HCT116 (cell line): ENCODE measurements around the gene RASGRP2. TPM values are rescaled to one million over a fixed set of nuclear protein-coding genes. Genes with fewer than 3 reads are reported as not detected.

Experiments used
- ATAC-seq: fragments of 200-7000 bp; cut with Tn5 transposase; 2 replicates; pipeline ENCODE4 v1.9.1; 2020; ENCODE audit warnings: mild to moderate bottlenecking, moderate library complexity
- BruUV-seq: library from RNA; stranded (reverse); fragments of 400-500 nt; replicated peaks from 2 replicates; lab custom pipeline; 2021; lab: Mats Ljungman, UMichigan
- CTCF ChIA-PET: fragments of 300-600 bp; sonication (Branson Sonifier 250); formaldehyde crosslinking; loops from one replicate; lab custom pipeline; 2021; ENCODE audit warnings: antibody characterized with exemption; lab: Charles Lee
- POLR2A ChIA-PET: fragments of 300-600, 350-600 bp; sonication (Branson Sonifier 250); formaldehyde crosslinking; loops from one replicate; lab custom pipeline; 2021; ENCODE audit warnings: antibody characterized with exemption; lab: Charles Lee
- RAD21 ChIA-PET, 2 experiments: fragments of 300-600 bp; sonication (Branson Sonifier 250); formaldehyde crosslinking; loops; one replicate each; lab custom pipeline; 2023; ENCODE audit warnings: low total read pairs in 2 of 2; ENCODE audit not compliant: uncharacterized antibody in 2 of 2, unreplicated experiment in 2 of 2, low non-redundant PET in 1 of 2; lab: Charles Lee
- DNase-seq: peaks from one replicate; pipeline ENCODE4 v3.0.0-alpha.2; 2010; ENCODE audit warnings: low read depth, low spot score
- H2AFZ ChIP-seq: fragments of 200-600 bp; shearing (Covaris generic), sonication (generic); 2 replicates; pipeline ENCODE4 v1.6.1; 2017; ENCODE audit warnings: low read depth, mixed run types, mixed read lengths, antibody characterized with exemption, low read length; ENCODE audit not compliant: poor library complexity, severe bottlenecking
- H3K27ac ChIP-seq: 2 replicates; pipeline ENCODE4 v1.5.1; 2012; ENCODE audit warnings: low read depth, low read length
- H3K27me3 ChIP-seq: fragments of 200-600 bp; sonication (generic); 2 replicates; pipeline ENCODE4 v1.6.1; 2016; ENCODE audit warnings: mixed run types, low read length, mixed read lengths; ENCODE audit not compliant: insufficient read depth
- H3K36me3 ChIP-seq, 2 experiments: fragments of 200-500 bp in 1 of 2; fragments of 200-600 bp in 1 of 2; sonication (Bioruptor generic) in 1 of 2; sonication (generic) in 1 of 2; 2 replicates each; pipeline versions ENCODE4 v1.5.1 to v1.6.1; 2014 to 2016; ENCODE audit warnings: low read length in 2 of 2, inconsistent platforms in 1 of 2, mixed read lengths in 1 of 2, mixed run types in 1 of 2; ENCODE audit not compliant: insufficient read depth in 2 of 2, control insufficient read depth in 1 of 2
- H3K4me1 ChIP-seq, 2 experiments: fragments of 200-600 bp in 1 of 2; sonication (generic) in 1 of 2; 2 replicates each; pipeline versions ENCODE4 v1.5.1 to v1.6.1; 2012 to 2017; ENCODE audit warnings: low read length in 2 of 2, inconsistent platforms in 1 of 2, mild to moderate bottlenecking in 1 of 2, mixed read lengths in 1 of 2, mixed run types in 1 of 2, moderate library complexity in 1 of 2; ENCODE audit not compliant: insufficient read depth in 2 of 2, control insufficient read depth in 1 of 2
- H3K4me2 ChIP-seq: fragments of 200-600 bp; sonication (generic); 2 replicates; pipeline ENCODE4 v1.6.1; 2017; ENCODE audit warnings: mixed run types, low read length, mixed read lengths
- H3K4me3 ChIP-seq, 2 experiments: fragments of 200-600 bp in 1 of 2; sonication (generic) in 1 of 2; replicated peaks in 1 of 2; 2 replicates each; pipeline ENCODE4 v1.5.1; 2011 to 2016; ENCODE audit warnings: low read length in 2 of 2, control low read depth in 1 of 2, low read depth in 1 of 2, mild to moderate bottlenecking in 1 of 2, mixed read lengths in 1 of 2, mixed run types in 1 of 2
- H3K79me2 ChIP-seq: fragments of 200-600 bp; sonication (generic); 2 replicates; pipeline ENCODE4 v1.6.1; 2017; ENCODE audit warnings: mild to moderate bottlenecking, mixed run types, low read length, moderate library complexity, mixed read lengths; ENCODE audit not compliant: insufficient read depth
- H3K9ac ChIP-seq: fragments of 200-600 bp; sonication (generic); 2 replicates; pipeline ENCODE4 v1.6.1; 2016; ENCODE audit warnings: low read length, mixed read lengths
- H3K9me2 ChIP-seq: fragments of 200-600 bp; sonication (generic), shearing (Covaris generic); 2 replicates; pipeline ENCODE4 v1.6.1; 2017; ENCODE audit warnings: mixed run types, mild to moderate bottlenecking, moderate library complexity; ENCODE audit not compliant: insufficient read depth
- H3K9me3 ChIP-seq, 2 experiments: fragments of 200-500 bp in 1 of 2; fragments of 200-600 bp in 1 of 2; sonication (Bioruptor generic) in 1 of 2; sonication (generic) in 1 of 2; 2 replicates each; pipeline ENCODE4 v1.6.1; 2014 to 2017; ENCODE audit warnings: low read length in 2 of 2, mixed read lengths in 2 of 2, inconsistent platforms in 1 of 2, low read depth in 1 of 2, mild to moderate bottlenecking in 1 of 2, mixed run types in 1 of 2, moderate library complexity in 1 of 2; ENCODE audit not compliant: control insufficient read depth in 1 of 2, insufficient read depth in 1 of 2
- H4K20me1 ChIP-seq: fragments of 200-600 bp; sonication (generic), shearing (Covaris generic); 2 replicates; pipeline ENCODE4 v1.6.1; 2017; ENCODE audit warnings: mixed run types, mild to moderate bottlenecking, moderate library complexity; ENCODE audit not compliant: insufficient read depth
- ATF3 ChIP-seq: IDR thresholded peaks from 2 replicates; pipeline ENCODE4 v1.6.1; 2012
- CBX3 ChIP-seq: IDR thresholded peaks from 2 replicates; pipeline ENCODE4 v1.6.1; 2012; ENCODE audit warnings: low read depth
- CEBPB ChIP-seq: IDR thresholded peaks from 2 replicates; pipeline ENCODE4 v1.6.1; 2012; ENCODE audit warnings: low read depth
- CTCF ChIP-seq, 3 experiments: fragments of 200-600 bp in 1 of 3; sonication (generic) in 1 of 3; IDR thresholded peaks in 2 of 3; conservative IDR thresholded peaks in 1 of 3; 2 replicates each; pipeline ENCODE4 v1.5.1; 2012 to 2017; ENCODE audit warnings: low read depth in 2 of 3, low read length in 2 of 3, antibody characterized with exemption in 1 of 3, borderline replicate concordance in 1 of 3, control low read depth in 1 of 3, mild to moderate bottlenecking in 1 of 3, mixed read lengths in 1 of 3, mixed run types in 1 of 3, moderate library complexity in 1 of 3; ENCODE audit not compliant: insufficient read depth in 1 of 3
- EGR1 ChIP-seq: IDR thresholded peaks from 2 replicates; pipeline ENCODE4 v1.6.1; 2012; ENCODE audit warnings: low read depth
- ELF1 ChIP-seq: IDR thresholded peaks from 2 replicates; pipeline ENCODE4 v1.6.1; 2012; ENCODE audit warnings: low read depth, borderline replicate concordance
- EZH2 ChIP-seq: fragments of 200-600 bp; sonication (generic); IDR thresholded peaks from 2 replicates; pipeline ENCODE4 v1.6.1; 2017; ENCODE audit warnings: antibody characterized with exemption, mixed run types
- EZH2phosphoT487 ChIP-seq: fragments of 200-600 bp; IDR thresholded peaks from 2 replicates; pipeline ENCODE4 v1.6.1; 2018; ENCODE audit warnings: antibody characterized with exemption, borderline replicate concordance
- FOSL1 ChIP-seq: IDR thresholded peaks from 2 replicates; pipeline ENCODE4 v1.6.1; 2012; ENCODE audit warnings: low read depth
- JUND ChIP-seq: IDR thresholded peaks from 2 replicates; pipeline ENCODE4 v1.6.1; 2012
- POLR2A ChIP-seq: IDR thresholded peaks from 2 replicates; pipeline ENCODE4 v1.7.0; 2011; ENCODE audit warnings: borderline replicate concordance; ENCODE audit not compliant: insufficient read depth, insufficient read length; ENCODE audit errors: extremely low read depth
- POLR2AphosphoS5 ChIP-seq: IDR thresholded peaks from 2 replicates; pipeline ENCODE4 v1.6.1; 2011; ENCODE audit warnings: mild to moderate bottlenecking, low read depth, low read length, moderate library complexity
- RAD21 ChIP-seq: IDR thresholded peaks from 2 replicates; pipeline ENCODE4 v1.6.1; 2012; ENCODE audit warnings: low read depth, mild to moderate bottlenecking
- REST ChIP-seq: IDR thresholded peaks from 2 replicates; pipeline ENCODE4 v1.6.1; 2012; ENCODE audit warnings: low read depth
- SP1 ChIP-seq: IDR thresholded peaks from 2 replicates; pipeline ENCODE4 v1.6.1; 2012; ENCODE audit warnings: low read depth
- SRF ChIP-seq: IDR thresholded peaks from 2 replicates; pipeline ENCODE4 v1.6.1; 2012; ENCODE audit warnings: low read depth
- TCF7L2 ChIP-seq: IDR thresholded peaks from 2 replicates; pipeline ENCODE4 v1.7.0; 2011; ENCODE audit warnings: borderline replicate concordance, inconsistent platforms; ENCODE audit not compliant: insufficient read depth, insufficient read length; ENCODE audit errors: extremely low read depth
- ZFX ChIP-seq: fragments of 450-650 bp; IDR thresholded peaks from 2 replicates; pipeline ENCODE4 v1.6.1; 2017
- intact Hi-C: fragments of 100-400 bp; cut with micrococcal nuclease; formaldehyde crosslinking; loops from 2 replicates; pipeline ENCODE4 v1.10.0; 2022
- total RNA-seq: library from RNA; stranded (reverse); gene quantifications from one replicate; pipeline ENCODE4 v1.2.1, GENCODE V29; 2021; ENCODE audit not compliant: unreplicated experiment
- TF ChIP-seq, protein P1 (sequence below): IDR thresholded peaks from 2 replicates; pipeline ENCODE4 v1.6.1; 2012
- TF ChIP-seq, protein P2 (sequence below): IDR thresholded peaks from 2 replicates; pipeline ENCODE4 v1.6.1; 2011; ENCODE audit warnings: mild to moderate bottlenecking, low read length, moderate library complexity; ENCODE audit not compliant: insufficient replicate concordance; ENCODE audit errors: extremely low read depth

RASGRP2 gene
- total RNA-seq, 1 experiment from 2014 or later: 12.8 TPM

GRCh38 chr11:64718780-64719124 is 25.2 kb downstream of the RASGRP2 start:
- BruUV-seq: no TSS peak
- TF ChIP-seq CEBPB: no peak
- no peak for TF ChIP-seq CBX3
- no peak for TF ChIP-seq POLR2AphosphoS5
- no peak for TF ChIP-seq SP1
- TF ChIP-seq ZFX: no peak
- no peak for TF ChIP-seq EZH2
- TF ChIP-seq TCF7L2: no peak
- TF ChIP-seq, protein P1, sequence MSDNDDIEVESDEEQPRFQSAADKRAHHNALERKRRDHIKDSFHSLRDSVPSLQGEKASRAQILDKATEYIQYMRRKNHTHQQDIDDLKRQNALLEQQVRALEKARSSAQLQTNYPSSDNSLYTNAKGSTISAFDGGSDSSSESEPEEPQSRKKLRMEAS: no peak
- no peak for TF ChIP-seq CTCF (IDR thresholded peaks at IDR 0.05 in 2 of 3, conservative IDR thresholded peaks at IDR 0.05 in 1 of 3; ENCODE audit: borderline replicate concordance in 1 of 3, insufficient read depth in 1 of 3, low read depth in 2 of 3, low read length in 2 of 3)
- TF ChIP-seq RAD21: no peak
- no peak for TF ChIP-seq POLR2A
- TF ChIP-seq JUND: no peak
- TF ChIP-seq ELF1: no peak
- TF ChIP-seq, protein P2, sequence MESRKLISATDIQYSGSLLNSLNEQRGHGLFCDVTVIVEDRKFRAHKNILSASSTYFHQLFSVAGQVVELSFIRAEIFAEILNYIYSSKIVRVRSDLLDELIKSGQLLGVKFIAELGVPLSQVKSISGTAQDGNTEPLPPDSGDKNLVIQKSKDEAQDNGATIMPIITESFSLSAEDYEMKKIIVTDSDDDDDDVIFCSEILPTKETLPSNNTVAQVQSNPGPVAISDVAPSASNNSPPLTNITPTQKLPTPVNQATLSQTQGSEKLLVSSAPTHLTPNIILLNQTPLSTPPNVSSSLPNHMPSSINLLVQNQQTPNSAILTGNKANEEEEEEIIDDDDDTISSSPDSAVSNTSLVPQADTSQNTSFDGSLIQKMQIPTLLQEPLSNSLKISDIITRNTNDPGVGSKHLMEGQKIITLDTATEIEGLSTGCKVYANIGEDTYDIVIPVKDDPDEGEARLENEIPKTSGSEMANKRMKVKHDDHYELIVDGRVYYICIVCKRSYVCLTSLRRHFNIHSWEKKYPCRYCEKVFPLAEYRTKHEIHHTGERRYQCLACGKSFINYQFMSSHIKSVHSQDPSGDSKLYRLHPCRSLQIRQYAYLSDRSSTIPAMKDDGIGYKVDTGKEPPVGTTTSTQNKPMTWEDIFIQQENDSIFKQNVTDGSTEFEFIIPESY: no peak
- TF ChIP-seq EGR1: no peak
- no peak for TF ChIP-seq ATF3
- no peak for TF ChIP-seq FOSL1
- TF ChIP-seq EZH2phosphoT487: no peak
- TF ChIP-seq REST: no peak
- TF ChIP-seq SRF: no peak
- TF ChIP-seq, all 23 proteins: peak for 0
- ChIA-PET RAD21 (no interaction called here), CTCF (interaction anchor here (1.7 to 2.1 kb wide), 2 partner anchors 14 to 30 kb away, joined by 5 to 6 read pairs; no protein-coding TSS in a partner anchor), POLR2A (no interaction called here)
- Histone ChIP-seq H3K36me3 (no peaks in the 10 kb centered on the region), H3K9ac (no peak overlapping the region), H3K4me3 (no peak overlapping the region), H3K4me1 (peaks cover 0 to 7% of the 10 kb centered on the region in 2 experiments; a peak in 1 of 4 replicates), H2AFZ (no peak overlapping the region), H3K4me2 (no peak overlapping the region), H3K9me3 (no peaks in the 10 kb centered on the region), H3K9me2 (no peaks in the 10 kb centered on the region), H3K27ac (no peak overlapping the region), H3K27me3 (peaks cover 11% of the 10 kb centered on the region; the same call in 1 of the 2 replicates), H4K20me1 (no peaks in the 10 kb centered on the region), H3K79me2 (no peaks in the 10 kb centered on the region)
- DNase-seq (no peak), ATAC-seq (no peak)
- intact Hi-C loops: loop anchor here (10.0 kb wide), 1 partner anchor 1214 kb away; the partner anchor contains the start of gene LGALS12
